Endothelial cell of coronary artery (primary cell): ENCODE data around the gene ST8SIA4. TPM values are rescaled to one million over a fixed set of nuclear protein-coding genes. Genes with fewer than 3 reads are reported as not detected.

ENCODE experiments used
- total RNA-seq: library from RNA; depleted of rRNA; stranded (reverse); fragments of >200 nt; gene quantifications from 2 replicates; pipeline ENCODE4 v1.2.3, GENCODE V29; 2014

The ST8SIA4 gene, protein sequence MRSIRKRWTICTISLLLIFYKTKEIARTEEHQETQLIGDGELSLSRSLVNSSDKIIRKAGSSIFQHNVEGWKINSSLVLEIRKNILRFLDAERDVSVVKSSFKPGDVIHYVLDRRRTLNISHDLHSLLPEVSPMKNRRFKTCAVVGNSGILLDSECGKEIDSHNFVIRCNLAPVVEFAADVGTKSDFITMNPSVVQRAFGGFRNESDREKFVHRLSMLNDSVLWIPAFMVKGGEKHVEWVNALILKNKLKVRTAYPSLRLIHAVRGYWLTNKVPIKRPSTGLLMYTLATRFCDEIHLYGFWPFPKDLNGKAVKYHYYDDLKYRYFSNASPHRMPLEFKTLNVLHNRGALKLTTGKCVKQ
- 1.1 and 8.0 TPM in 2 replicates for total RNA-seq

DNA sequence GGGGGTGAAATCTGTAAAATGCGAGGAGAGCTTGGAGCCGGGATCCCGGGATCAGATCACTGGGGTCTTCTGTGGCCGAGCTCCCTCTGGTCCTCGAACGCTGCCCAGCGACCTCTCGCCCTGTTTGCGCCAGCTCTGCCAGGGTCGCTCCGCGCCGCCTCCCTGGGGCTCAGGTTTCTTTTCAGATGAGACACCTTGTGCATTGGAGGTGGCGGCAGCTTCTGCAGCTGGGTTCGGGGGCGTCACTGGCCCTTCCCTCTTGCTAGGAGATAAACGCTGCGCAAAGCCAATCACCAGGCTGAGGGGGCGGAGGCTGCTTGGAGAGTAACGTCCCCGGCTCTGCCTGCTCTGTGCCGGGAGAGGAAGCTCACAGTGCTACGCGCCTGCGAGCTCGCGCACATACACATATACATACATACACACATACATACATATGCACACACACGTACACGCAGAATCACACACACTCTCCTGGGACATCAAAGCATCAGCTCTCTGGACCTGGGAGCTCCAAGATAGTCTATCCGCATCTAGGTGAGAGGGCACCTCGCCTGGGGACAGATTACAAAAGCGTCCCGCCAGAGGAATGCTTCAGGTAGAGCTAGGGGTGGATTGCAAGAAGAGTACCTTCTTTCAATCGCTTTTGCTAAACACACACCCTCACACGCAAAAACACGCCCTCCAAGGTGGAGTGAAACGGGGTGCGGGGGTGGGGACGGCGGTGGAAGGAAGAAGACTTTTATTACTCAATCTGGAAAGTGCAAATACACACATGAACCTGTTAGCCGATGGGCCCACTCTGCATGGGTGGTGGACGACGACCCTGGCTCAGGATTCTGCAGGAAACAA lies at the start of gene ST8SIA4:
Gene ST8SIA4, minus strand, starts transcription at position 244 of the 849 bp plus-strand sequence. CDS start 327 bp downstream, outside the sequence.

